GM12875 (cell line): ENCODE data around the gene KCNC2.

Experiments used
- H3K4me3 ChIP-seq: one replicate; pipeline ENCODE4 v1.5.1; 2011; ENCODE audit warnings: low read depth, low read length, control low read depth
- TF ChIP-seq, protein P1 (sequence below): IDR thresholded peaks from 2 replicates; pipeline ENCODE4 v1.5.1; 2011; ENCODE audit warnings: low read depth, mild to moderate bottlenecking, control low read depth, inconsistent platforms, low read length, moderate library complexity, borderline replicate concordance; ENCODE audit not compliant: insufficient read depth

The KCNC2 gene

DNA sequence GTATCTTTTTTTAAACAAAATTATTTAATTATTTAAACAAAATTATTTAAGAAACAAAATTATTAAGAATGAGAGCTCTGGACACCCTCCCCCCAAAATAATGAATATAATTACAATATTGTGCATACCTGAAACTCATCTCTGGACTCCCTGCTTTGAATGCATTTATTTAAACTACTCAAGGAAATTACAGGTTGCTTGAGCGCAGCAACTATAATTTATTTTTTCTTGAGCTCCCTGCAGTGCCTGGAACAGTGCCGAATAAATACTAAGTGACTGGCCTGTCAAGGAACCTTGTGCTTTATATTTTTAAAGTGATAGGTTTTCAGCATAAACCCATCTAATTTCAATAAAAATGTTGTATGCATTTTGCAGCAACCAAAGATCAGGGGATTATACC, 93.9 kb downstream of the KCNC2 start:
- TF ChIP-seq, protein P1, sequence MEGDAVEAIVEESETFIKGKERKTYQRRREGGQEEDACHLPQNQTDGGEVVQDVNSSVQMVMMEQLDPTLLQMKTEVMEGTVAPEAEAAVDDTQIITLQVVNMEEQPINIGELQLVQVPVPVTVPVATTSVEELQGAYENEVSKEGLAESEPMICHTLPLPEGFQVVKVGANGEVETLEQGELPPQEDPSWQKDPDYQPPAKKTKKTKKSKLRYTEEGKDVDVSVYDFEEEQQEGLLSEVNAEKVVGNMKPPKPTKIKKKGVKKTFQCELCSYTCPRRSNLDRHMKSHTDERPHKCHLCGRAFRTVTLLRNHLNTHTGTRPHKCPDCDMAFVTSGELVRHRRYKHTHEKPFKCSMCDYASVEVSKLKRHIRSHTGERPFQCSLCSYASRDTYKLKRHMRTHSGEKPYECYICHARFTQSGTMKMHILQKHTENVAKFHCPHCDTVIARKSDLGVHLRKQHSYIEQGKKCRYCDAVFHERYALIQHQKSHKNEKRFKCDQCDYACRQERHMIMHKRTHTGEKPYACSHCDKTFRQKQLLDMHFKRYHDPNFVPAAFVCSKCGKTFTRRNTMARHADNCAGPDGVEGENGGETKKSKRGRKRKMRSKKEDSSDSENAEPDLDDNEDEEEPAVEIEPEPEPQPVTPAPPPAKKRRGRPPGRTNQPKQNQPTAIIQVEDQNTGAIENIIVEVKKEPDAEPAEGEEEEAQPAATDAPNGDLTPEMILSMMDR: no peak
- H3K4me3 ChIP-seq: no peak overlapping the region

DNA sequence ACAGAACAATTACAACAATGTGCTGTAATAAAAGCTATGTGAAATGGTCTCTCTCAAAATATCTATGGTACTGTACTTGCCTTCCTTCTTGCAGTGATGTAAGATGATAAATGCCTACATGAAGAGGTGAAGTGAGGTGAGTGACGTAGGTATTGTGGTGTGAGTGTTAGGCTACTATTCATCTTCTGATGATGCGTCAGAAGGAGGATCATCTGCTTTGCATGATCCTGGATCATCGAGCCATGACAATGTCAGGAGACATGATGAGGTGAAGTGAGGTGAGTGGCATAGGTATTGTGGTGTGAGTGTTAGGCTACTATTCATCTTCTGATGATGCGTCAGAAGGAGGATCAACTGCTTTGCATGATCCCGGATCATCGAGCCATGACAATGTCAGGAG, 105.8 kb downstream of the KCNC2 start:
- TF ChIP-seq, protein P1: no peak
- no peak overlapping the region for H3K4me3 ChIP-seq

DNA sequence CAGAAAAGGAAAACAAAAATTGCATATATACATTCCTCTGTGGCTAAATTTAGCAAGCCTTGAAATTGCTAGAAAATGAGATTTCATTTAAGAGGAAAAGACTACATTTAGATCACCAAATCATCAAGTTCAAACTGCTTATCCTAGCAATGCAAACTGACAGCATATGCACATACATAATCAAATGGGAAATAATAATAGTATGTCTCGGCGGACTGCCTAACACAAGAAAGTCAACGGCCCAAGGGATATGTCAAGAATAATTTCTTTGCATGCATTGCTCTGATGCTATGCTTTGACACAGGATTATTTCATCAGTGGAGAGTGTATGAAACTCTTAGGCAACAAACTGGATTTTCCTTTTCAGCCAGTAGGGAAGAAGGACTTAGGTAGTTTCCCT, 107.9 kb downstream of the KCNC2 start:
- TF ChIP-seq, protein P1: no peak
- no peak overlapping the region for H3K4me3 ChIP-seq

DNA sequence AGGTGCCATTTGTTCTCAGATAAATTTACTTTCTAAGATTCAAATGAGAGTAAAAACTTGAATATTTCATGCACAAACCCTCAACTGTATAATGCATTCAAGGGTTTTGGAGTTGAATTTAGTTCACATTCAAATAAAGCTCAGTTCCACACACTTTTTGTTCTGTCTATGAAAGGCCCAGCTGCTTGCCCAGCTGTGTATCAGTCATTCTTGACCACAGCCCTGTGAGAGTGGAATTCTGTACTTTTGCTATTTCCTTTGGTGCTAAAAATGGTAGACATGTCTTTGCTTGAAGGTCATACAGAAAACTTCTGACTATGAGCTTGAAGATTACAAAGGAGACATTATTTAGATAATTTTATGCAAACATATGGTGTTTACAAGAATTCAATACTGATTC, 110.4 kb downstream of the KCNC2 start:
- H3K4me3 ChIP-seq: no peak overlapping the region
- TF ChIP-seq, protein P1: no peak

DNA sequence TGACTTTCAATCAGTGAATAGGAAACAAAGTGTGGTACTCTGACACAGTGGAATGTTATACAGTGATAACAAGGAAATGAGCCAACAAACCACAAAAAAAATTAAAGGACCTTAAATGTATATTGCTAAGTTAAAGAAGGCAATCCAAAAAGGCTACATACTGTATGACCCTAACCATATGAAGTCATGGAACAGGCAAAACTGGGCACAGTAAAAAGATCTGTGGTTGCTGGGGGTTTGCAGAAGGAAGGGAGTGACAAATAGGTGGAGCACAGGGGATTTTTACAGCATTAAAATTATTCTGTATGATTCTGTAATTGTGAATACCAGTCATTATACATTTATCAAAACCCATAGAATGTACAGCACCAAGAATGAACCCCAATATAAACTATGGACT, 112.6 kb downstream of the KCNC2 start:
- H3K4me3 ChIP-seq: no peak overlapping the region
- TF ChIP-seq, protein P1: no peak

DNA sequence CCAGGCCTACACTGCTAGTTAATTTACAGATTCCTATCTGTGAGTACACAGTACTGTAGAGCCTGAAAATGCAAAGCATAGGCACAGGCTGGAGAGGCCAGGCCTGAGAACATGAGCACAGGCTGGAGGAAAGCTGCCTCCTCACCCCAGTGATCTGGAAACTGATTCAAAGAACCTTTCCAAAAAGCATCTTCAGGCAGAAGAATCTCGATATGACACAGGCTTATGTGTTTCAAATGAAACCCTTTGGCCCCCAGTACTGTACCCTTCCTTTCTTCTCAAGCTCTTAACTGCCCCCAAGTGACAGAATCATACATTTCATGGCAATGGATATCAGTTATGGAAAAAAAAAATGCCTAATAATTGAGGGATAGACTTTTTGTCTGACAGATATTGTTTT, 122.0 kb downstream of the KCNC2 start:
- TF ChIP-seq, protein P1: no peak
- H3K4me3 ChIP-seq: no peak overlapping the region

DNA sequence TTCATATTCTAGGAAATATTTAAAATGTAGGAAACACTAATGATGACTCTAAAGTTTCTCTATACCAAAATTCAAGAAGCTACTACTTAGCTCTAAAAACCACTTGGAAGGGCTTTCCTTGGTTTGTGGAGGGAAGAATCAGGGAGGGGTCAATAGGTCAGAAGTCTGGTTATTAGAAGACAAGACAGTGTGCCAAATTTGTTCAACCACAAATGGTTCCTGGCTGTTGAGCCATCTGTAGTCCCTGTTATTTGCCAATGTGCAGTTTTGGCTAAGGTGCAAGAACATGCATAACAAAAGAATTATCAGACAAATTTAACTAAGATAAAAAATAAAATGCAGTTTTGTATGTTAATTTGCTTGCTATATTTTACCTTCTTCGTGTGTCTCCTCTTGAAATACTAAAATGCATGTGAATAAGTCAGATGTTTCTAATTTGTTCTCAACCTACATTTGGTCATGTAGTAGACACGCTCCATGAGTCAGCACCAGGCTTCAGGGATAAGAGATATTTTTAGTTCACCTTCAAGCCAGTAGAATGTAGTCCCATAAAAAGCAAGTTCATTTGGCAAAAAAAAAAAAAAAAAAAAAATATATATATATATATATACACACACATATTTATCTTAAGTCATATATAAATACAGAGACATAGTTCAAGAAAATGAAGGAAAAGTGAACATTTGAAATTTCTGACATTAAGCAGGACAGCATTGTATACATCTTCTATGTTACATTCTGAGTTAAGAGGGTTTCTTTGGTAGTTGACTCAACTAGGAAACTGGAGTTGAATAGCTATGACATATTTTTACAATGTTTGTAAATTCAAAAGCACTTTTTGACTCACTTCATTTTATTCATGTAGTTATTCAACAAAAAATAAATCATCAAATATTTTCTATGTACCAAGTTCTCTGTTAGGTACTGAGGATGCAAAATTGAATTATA, 123.3 kb downstream of the KCNC2 start:
- H3K4me3 ChIP-seq: no peak overlapping the region
- TF ChIP-seq, protein P1: no peak
